Lung (tissue), 12 donors: ENCODE results near the gene PRKAG1. TPM values are rescaled to one million over a fixed set of nuclear protein-coding genes. Genes with fewer than 3 reads are reported as not detected.

Experiments
- ATAC-seq: fragments of 200-7000 bp; cut with Tn5 transposase; one replicate; pipeline ENCODE4 v1.9.1; 2020; ENCODE audit warnings: moderate number of reproducible peaks; ENCODE audit not compliant: insufficient read depth, low FRiP score
- DNase-seq, 3 donors: peaks; one replicate each; pipeline ENCODE4 v3.0.0-alpha.2; 2013 to 2017
- H3K27ac ChIP-seq, 2 donors: one replicate each; pipeline ENCODE4 v1.5.1; 2013; ENCODE audit warnings: mild to moderate bottlenecking in 2 of 2, moderate library complexity in 2 of 2, control low read depth in 1 of 2, inconsistent platforms in 1 of 2, low read depth in 1 of 2, low read length in 1 of 2
- H3K27me3 ChIP-seq, 3 donors: one replicate each; pipeline ENCODE4 v1.5.1; 2013; ENCODE audit warnings: low read length in 2 of 3; ENCODE audit not compliant: control insufficient read depth in 3 of 3, insufficient read depth in 3 of 3
- H3K36me3 ChIP-seq, 4 donors: one replicate each; pipeline ENCODE4 v1.5.1; 2013; ENCODE audit warnings: low read length in 4 of 4, mild to moderate bottlenecking in 1 of 4, moderate library complexity in 1 of 4; ENCODE audit not compliant: control insufficient read depth in 4 of 4, insufficient read depth in 4 of 4
- H3K4me1 ChIP-seq, 5 donors: one replicate each; pipeline ENCODE4 v1.5.1; 2013; ENCODE audit warnings: low read length in 5 of 5, mild to moderate bottlenecking in 2 of 5, moderate library complexity in 1 of 5; ENCODE audit not compliant: control insufficient read depth in 5 of 5, insufficient read depth in 5 of 5
- H3K4me3 ChIP-seq: one replicate; pipeline ENCODE4 v1.5.1; 2013; ENCODE audit warnings: mild to moderate bottlenecking, control low read depth, moderate library complexity
- H3K9ac ChIP-seq, 2 donors: one replicate each; pipeline ENCODE4 v1.5.1; 2013; ENCODE audit warnings: low read length in 2 of 2, control low read depth in 1 of 2; ENCODE audit not compliant: insufficient read depth in 1 of 2
- H3K9me3 ChIP-seq, 4 donors: one replicate each; pipeline ENCODE4 v1.5.1; 2013; ENCODE audit warnings: low read length in 3 of 4, mild to moderate bottlenecking in 1 of 4, moderate library complexity in 1 of 4; ENCODE audit not compliant: control insufficient read depth in 4 of 4, insufficient read depth in 3 of 4
- CTCF ChIP-seq: IDR thresholded peaks from 2 replicates; pipeline ENCODE4 v1.5.1; 2012; ENCODE audit warnings: mild to moderate bottlenecking; ENCODE audit errors: control extremely low read depth, extremely low read depth
- WGBS, 2 donors: extraction: QIAGEN DNeasy Blood & Tissue Kit; methylation state at CpG; one replicate each; pipeline ENCODE4 v1.1.7; 2013; 5-methylcytosine and 5-hydroxymethylcytosine counted together
- polyA plus RNA-seq, 2 donors: library from polyadenylated mRNA; stranded (reverse); fragments of 200-250 nt; gene quantifications; one replicate each; pipeline ENCODE4 v1.2.1, GENCODE V29; 2013
- total RNA-seq, 2 donors: library from RNA; depleted of rRNA in 1 of 2; stranded (reverse); fragments of >200 nt in 1 of 2; gene quantifications; one replicate each; pipeline ENCODE4 v1.2.1, GENCODE V29; 2014 to 2021
- donor health status: control.
- donor health status: control.
- donor health status: Bipolar disorder and iron deficiency.
- donor health status: healthy.
- donor health status: DM: yes; HTN: yes; CAD: no.

The PRKAG1 gene
- total and polyA plus RNA-seq, 4 donors = 33.1 to 54.5 (median 49.6) TPM

DNA sequence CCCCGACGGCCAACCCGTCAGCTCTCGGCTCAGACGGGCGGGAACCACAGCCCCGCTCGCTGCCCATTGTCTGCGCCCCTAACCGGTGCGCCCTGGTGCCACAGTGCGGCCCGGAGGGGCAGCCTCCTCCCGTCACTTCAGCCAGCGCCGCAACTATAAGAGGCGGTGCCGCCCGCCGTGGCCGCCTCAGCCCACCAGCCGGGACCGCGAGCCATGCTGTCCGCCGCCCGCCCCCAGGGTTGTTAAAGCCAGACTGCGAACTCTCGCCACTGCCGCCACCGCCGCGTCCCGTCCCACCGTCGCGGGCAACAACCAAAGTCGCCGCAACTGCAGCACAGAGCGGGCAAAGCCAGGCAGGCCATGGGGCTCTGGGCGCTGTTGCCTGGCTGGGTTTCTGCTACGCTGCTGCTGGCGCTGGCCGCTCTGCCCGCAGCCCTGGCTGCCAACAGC is 40.3 kb downstream of the PRKAG1 start, which contains the start of gene WNT1:
Gene WNT1, plus strand, starts transcription at position 32 of the 450 bp plus-strand sequence. Its CDS starts 329 bp downstream, at position 361.
- ATAC-seq (no peak), DNase-seq (no peak)
- Histone ChIP-seq H3K9ac (no peak within 1 kb of the TSS), H3K27me3 (peaks cover 0 to 94% (median 92%) of the 10 kb centered on the region in 3 donors), H3K4me3 (no peak within 1 kb of the TSS), H3K36me3 (no peaks in the 10 kb centered on the region), H3K4me1 (peaks cover 3 to 32% (median 21%) of the 10 kb centered on the region in 5 donors), H3K27ac (no peak within 1 kb of the TSS), H3K9me3 (peaks cover 0 to 4% (median 0%) of the 10 kb centered on the region in 4 donors)
- no peak for TF ChIP-seq CTCF
- 3 to 5% methylated on average over 37 to 45 of the region's 45 CpGs for WGBS, 2 donors

DNA sequence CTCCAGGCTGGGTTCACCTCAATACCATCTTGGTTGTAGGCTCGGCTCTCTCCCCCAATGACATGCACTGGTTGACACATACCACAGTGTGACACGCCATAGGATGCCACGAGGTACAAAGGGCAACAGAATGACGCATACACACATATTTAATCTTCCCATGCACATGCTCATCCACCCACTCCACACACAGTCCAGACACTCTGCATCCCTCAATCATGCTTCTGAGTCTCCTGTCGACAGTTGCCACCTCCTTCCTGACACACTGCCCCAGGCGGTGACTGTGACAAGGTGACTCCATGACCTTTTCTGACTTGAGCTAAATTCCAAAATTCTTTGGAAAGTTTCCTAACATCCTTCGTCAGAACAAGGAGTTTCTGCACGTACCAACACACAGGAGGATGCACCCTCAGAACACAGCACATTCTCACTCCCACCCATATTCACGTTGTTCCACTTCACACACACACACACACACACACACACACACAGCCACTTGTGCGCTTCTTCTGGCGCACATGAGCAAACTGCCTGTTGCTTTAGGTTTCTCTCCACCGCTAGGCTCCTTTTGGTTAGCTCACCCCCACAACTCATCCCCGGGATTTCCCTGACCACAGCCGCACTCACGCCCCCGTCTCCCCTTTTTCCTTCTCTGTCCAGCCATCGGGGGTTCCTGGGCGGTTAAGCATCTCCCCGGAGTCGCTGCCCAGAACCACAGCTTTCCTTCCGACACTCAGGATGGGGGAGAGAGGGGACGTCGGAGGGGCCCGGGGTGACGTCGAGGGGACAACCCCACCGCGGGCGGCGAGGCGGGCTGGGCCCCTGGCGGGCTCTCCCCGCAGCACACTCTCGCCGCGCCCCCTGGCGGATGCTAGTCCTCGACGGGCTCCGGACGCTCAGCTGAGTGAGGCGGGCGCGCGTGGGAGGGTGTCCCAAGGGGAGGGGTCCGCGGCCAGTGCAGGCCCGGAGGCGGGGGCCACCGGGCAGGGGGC is 41.0 kb downstream of the PRKAG1 start:
- Histone ChIP-seq H3K4me1 (peaks cover 3 to 32% (median 21%) of the 10 kb centered on the region in 5 donors), H3K9ac (no peak overlapping the region), H3K36me3 (no peaks in the 10 kb centered on the region), H3K27ac (no peak overlapping the region), H3K27me3 (peaks cover 0 to 96% (median 93%) of the 10 kb centered on the region in 3 donors), H3K9me3 (peaks cover 0 to 6% (median 0%) of the 10 kb centered on the region in 4 donors), H3K4me3 (no peak overlapping the region)
- WGBS, 2 donors = 8 to 9% methylated on average over 45 to 50 of the region's 50 CpGs
- peak; percentile 41 for TF ChIP-seq CTCF
- DNase-seq (peak in 2 of 3 donors; percentile 38 to 68), ATAC-seq (no peak)

DNA sequence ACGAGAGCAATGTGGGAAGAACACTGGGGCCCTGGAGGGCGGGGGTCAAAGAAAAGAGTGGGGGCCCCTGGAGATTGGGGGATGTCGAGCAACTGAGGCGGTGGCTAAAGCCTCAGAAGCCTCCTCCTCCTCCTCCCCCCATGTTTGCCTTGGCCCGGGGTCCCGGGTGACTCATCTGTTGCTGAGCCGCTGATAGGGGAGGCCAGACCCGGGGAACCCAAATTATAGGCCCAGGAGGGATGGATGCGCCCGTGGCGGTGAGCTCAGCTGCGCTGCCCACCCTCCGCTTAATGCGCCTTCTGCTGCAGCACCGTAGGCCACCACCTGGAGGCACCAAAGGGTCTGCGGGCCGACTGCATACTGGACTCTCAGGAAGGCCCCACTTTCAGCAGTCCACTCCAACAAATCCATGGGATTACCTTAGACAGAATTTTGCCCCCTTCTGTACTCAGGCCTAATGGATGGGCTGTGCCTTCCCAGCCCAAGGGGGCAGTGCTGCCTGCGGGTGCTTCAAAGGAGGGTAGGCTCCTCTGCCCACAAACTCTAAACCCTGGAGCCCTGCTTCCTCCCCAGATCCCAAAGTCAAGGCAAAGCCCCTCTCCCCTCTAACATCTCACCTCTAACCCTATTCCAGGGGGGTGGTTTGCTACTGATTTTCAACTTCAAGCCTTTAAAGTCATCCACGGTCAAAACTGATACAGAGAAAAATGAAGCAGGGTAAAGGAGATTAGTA is 44.5 kb downstream of the PRKAG1 start:
- WGBS, 2 donors = 18 to 23% methylated on average over 18 to 19 of the region's 19 CpGs
- no peak overlapping the region for H3K9ac ChIP-seq
- no peak overlapping the region for H3K4me3 ChIP-seq
- H3K36me3 ChIP-seq = no peaks in the 10 kb centered on the region
- peaks cover 1 to 22% (median 15%) of the 10 kb centered on the region in 5 donors for H3K4me1 ChIP-seq
- no peak overlapping the region for H3K27ac ChIP-seq
- peaks cover 0 to 89% (median 86%) of the 10 kb centered on the region in 3 donors for H3K27me3 ChIP-seq
- peaks cover 0 to 4% (median 0%) of the 10 kb centered on the region in 4 donors for H3K9me3 ChIP-seq
- peak; percentile 22 for TF ChIP-seq CTCF
- DNase-seq = peak in 1 of 3 donors; percentile 51
- ATAC-seq = no peak
